ENCODE measurements around the gene CHTOP. TPM values are rescaled to one million over a fixed set of nuclear protein-coding genes. Genes with fewer than 3 reads are reported as not detected.
"Not testable (repeated sequence)": the region's sequence is repeated elsewhere in the genome, so short reads cannot be mapped to it uniquely, and the experiment has no call there.

The CHTOP gene
- polyA plus RNA-seq, 3 donors = 117 to 119 (median 117) TPM

GRCh38 chr1:153631047-153632022, 2.5 kb upstream of the CHTOP start:
- DNase-seq (ENCODE audit: low read depth in 3 of 3, low spot score in 2 of 3) = no peak

DNA sequence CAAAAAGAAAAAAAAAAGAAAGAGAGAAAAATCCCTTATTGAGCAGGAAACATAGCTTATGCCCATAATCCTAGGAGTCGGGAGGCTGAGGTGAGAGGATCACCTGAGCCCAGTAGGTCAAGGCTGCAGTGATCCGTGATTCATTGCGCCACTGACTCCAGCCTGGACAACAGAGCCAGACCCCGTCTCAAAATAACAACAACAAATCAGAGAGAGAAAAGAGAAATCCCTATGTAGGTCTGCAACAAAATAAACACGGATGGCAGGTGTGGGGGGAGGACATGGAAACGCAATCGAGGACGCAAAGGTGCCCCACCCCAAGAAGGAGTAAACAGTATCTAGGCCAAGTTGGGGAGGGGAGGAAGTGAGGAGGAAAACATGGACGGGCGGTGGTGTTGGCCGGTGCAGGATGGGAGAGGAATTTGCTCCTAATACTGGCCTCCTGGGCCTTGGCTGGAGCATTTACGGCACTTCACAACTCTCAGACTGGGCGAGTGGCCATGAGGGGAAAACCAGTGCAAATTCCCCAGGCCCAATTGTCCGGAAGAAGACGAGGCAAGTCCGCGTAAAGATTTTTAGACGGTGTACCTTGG, 609 bp upstream of the CHTOP start:
- DNase-seq (ENCODE audit: low read depth in 3 of 3, low spot score in 2 of 3) = no peak

DNA sequence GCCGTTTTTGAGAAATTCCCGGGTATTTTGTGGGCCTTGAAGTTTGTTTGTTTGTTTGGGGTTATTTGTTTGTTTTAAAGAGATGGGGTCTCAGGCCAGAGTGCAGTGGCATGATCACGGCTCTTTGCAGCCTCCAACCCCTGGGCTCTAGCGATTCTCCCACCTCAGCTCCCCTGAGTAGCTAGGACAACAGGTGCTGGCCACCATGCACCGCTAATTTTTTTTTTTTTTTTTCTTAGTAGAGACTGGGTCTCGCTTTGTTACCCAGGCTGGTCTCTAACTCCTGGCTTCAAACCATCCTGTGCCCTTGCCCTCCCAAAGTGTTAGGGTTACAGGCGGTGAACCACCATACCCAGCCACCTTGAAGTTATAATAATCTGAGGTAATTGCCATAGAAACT, 2.0 kb downstream of the CHTOP start:
- no peak for DNase-seq (ENCODE audit: low read depth in 3 of 3, low spot score in 2 of 3)

DNA sequence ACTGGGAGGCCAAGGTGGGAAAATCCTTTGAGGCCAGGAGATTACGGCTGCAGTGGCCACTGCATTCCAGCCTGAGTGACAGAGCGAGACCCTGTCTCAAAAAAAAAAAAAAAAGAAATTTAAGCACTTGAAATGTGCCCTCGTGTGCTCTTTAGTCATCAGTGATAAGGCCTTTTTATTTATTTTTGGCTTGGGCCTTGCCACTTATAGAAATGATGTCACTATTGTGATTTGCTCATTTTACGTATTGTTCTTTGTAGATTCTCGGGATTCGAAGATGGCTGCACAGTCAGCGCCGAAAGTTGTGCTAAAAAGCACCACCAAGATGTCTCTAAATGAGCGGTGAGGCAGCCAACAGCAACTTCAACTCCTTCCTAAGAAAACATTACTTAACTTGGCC, 2.4 kb downstream of the CHTOP start:
- DNase-seq (ENCODE audit: low read depth in 3 of 3, low spot score in 2 of 3) = no peak

- DNase-seq (ENCODE audit: low read depth in 3 of 3, low spot score in 2 of 3) = no peak
Measured at GRCh38 chr1:153638261-153638660, 4.4 kb downstream of the CHTOP start.

GRCh38 chr1:153639280-153639679, 5.4 kb downstream of the CHTOP start:
- DNase-seq (ENCODE audit: low read depth in 3 of 3, low spot score in 2 of 3) = no peak

DNA sequence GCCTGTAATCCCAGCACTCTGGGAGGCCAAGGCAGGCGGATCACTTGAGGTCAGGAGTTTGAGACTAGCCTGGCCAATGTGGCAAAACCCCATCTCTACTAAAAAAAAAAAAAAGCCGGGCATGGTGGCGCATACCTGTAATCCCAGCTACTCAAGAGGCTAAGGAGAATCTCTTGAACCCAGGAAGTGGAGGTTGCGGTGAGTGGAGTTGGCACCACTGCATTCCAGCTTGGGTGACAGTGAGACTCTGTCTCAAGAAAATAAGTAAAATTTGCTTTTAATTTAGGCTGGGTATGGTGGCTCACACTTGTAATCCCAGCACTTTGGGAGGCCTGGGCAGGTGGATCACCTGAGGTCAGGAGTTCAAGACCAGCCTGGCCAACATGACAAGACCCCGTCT, 6.3 kb downstream of the CHTOP start:
- DNase-seq (ENCODE audit: low read depth in 3 of 3, low spot score in 2 of 3) = not testable (repeated sequence)

DNA sequence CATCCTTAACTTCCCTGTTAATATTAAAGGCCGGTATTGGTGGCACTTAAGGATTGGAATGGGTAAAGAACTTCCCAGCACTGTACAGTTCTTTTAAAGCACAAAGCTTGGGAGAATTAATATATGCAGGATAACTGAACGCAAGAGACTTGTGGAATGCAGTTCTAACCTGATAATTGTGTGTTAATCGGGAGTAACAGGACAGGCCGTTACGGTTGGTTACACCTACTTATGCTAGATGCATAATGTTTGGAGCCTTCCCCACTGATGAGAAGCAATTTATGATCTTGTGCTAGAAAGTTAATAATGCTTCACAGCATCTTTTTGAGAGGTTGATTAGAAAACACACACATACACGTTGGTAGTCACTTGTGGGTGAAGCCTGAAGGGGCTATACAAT, 7.0 kb downstream of the CHTOP start:
- DNase-seq (ENCODE audit: low read depth in 3 of 3, low spot score in 2 of 3) = no peak

DNA sequence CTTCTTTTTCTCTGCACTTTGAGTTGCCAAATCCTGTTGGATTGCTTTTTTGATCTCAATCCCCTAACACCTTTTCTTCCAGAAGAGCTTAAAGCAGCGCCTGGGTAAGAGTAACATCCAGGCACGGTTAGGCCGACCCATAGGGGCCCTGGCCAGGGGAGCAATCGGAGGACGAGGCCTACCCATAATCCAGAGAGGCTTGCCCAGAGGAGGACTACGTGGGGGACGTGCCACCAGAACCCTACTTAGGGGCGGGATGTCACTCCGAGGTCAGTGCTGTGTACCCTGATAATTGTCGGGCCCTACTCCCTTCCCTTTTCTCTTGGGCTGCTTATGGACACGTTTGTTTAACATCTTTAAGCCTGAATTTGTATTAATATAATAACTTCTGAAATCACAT, 8.3 kb downstream of the CHTOP start:
- no peak for DNase-seq (ENCODE audit: low read depth in 3 of 3, low spot score in 2 of 3)

GRCh38 chr1:153643100-153643499, 9.2 kb downstream of the CHTOP start:
- DNase-seq (ENCODE audit: low read depth in 3 of 3, low spot score in 2 of 3) = no peak

- no peak for DNase-seq (ENCODE audit: low read depth in 3 of 3, low spot score in 2 of 3)
Measured at GRCh38 chr1:153643816-153644215, 9.9 kb downstream of the CHTOP start.

GRCh38 chr1:153646672-153647345, 12.9 kb downstream of the CHTOP start:
- no peak for DNase-seq (ENCODE audit: low read depth in 3 of 3, low spot score in 2 of 3)

GRCh38 chr1:153647346-153647714, 13.5 kb downstream of the CHTOP start:
- no peak for DNase-seq (ENCODE audit: low read depth in 3 of 3, low spot score in 2 of 3)

DNA sequence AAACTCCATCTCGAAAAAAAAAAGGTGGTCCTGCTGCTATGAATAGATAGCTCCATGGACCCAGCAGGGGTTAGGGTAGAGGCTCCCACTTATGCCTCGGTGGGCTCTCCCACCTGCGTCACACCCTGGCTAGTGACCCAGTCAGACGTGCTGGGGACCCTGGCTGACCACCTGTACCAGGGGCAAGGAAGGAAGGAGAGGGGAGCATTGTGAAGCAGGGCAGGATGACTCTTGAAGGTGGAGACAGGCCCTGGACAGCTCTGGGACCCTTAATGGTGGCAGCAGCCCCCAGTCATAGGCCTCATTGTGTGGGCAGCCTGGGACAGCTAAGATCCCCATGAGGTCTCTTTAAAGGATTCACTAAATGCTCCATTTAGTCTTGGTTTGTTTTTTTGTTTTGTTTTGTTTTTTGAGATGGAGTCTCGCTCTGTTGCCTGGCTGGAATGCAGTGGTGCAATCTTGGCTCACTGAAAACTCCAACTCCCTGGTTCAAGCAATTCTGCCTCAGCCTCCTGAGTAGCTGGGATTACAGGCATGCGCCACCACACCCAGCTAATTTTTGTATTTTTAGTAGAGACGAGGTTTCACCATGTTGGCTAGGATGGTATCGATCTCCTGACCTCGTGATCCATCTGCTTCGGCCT, 14.3 kb downstream of the CHTOP start:
- no peak for DNase-seq (ENCODE audit: low read depth in 3 of 3, low spot score in 2 of 3)

GRCh38 chr1:153649137-153649862, 15.4 kb downstream of the CHTOP start:
- no peak for DNase-seq (ENCODE audit: low read depth in 3 of 3, low spot score in 2 of 3)

DNA sequence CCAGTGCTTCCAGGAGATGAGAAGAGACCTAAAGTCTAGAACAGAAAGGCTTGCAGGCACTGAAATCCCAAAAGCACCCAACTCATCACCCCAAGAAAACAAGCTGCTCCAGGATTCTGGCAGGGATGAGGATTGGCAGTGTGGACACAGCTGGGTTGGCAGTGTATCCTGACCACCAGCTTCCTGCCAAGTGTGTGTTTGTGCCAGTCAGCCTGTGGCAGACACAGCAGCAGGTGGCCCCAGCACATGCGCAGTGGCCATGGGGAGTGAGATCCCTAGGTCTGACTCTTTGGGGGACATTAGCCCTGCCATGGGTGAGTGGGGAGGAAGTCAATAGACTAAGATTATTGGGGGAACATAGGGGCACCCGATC, 16.0 kb downstream of the CHTOP start:
- DNase-seq (ENCODE audit: low read depth in 3 of 3, low spot score in 2 of 3) = no peak

GRCh38 chr1:153651771-153652170, 17.9 kb downstream of the CHTOP start:
- DNase-seq (ENCODE audit: low read depth in 3 of 3, low spot score in 2 of 3) = no peak

DNA sequence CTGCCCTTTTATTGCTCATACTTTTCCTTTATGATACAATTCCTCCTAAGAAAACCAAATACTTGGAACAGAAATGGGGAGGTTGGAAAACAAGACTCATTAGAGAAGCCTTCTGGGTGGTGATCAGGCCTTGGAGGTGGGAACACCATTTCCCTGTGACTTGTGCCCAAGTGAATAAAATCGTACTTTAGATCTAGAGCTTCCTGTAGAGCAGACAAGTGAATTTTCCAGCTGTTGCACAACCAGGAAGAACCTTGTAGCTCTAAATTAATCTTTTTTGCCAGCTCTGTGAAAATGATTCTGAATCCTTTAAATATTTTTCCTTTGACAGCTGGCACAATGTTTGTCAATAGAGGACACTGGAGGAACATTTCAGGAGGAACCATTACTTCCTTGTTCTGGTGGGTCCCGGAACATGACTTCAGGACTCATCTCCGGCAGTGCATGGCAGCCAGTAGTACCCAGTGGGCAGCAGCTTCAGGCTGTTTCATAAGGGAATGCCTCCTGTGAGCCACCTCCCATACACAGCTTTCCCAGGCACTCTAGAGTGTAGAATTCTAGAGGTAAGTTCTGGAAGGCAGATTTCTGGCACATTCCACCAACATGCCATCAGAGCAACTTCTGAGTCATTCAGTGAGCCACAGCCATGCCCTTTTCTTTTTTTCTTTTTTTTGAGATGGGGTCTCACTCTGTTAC, 19.1 kb downstream of the CHTOP start:
- DNase-seq (ENCODE audit: low read depth in 3 of 3, low spot score in 2 of 3) = no peak

DNA sequence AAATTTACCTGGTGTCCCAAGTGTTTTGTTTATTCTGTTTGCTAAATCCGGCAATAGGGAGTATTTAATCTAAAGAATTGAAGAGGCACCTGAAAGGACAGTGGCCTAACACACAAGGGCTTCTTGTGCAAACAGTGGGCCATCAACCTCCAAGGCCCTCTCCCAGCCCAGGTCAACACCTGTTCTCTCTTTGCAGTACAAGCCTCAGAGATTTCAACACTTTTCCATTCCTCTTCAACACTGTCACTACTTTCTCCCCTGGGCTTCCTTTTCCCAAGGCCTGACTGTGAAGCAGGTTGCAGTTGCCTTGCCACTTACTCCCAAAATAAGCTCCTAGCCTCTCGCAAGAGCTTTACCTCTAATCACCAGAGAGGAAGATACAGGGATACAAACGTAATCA, 21.5 kb downstream of the CHTOP start:
- no peak for DNase-seq (ENCODE audit: low read depth in 3 of 3, low spot score in 2 of 3)
